HG03139 (cell line): ENCODE data around the gene PCDHGC4.

Experiments
- ATAC-seq: cut with Tn5 transposase; IDR thresholded peaks from one replicate; pipeline ENCODE4 v1.9.1; 2021; ENCODE audit not compliant: unreplicated experiment

The PCDHGC4 gene

GRCh38 chr5:141511771-141512325 lies 27.0 kb downstream of the PCDHGC4 start:
- no peak for ATAC-seq

GRCh38 chr5:141512390-141512910 lies 27.6 kb downstream of the PCDHGC4 start:
- no peak for ATAC-seq

- no peak for ATAC-seq
Observed at GRCh38 chr5:141512911-141513626, 28.2 kb downstream of the PCDHGC4 start.

DNA sequence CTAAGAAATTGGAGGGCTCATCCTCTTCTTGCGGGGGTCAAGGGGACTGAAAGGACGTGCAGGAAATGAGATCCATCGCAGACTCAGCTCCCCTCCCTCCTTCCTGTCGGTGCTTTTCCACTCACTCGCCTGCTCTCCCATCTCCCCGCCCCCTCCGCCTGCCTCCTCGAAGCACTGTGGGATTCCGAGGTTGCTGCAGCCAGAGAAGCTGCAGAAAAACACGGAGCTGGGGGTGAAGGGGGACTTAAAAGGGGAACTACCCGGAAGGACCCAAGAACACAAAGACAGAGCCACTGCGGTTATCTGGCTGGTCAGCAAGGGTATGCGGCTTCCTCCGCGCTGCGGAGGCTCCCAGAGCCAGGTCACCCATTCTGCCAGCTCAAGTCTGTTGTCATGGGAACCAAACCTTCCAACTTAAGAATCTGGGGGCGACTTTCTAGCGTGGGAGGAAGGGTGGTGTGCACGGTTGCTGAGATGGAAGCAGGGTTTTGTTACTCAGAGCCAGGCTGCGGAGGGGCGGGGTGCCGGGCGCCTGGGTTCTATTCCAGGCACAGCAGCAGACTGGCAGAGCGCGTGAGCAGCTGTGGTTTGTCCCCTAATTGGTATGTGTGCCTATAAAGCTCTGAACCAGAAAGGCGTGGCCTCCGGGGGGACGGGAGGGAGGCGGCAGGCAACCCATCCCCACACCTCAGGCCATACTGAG lies 28.9 kb downstream of the PCDHGC4 start:
- no peak for ATAC-seq

DNA sequence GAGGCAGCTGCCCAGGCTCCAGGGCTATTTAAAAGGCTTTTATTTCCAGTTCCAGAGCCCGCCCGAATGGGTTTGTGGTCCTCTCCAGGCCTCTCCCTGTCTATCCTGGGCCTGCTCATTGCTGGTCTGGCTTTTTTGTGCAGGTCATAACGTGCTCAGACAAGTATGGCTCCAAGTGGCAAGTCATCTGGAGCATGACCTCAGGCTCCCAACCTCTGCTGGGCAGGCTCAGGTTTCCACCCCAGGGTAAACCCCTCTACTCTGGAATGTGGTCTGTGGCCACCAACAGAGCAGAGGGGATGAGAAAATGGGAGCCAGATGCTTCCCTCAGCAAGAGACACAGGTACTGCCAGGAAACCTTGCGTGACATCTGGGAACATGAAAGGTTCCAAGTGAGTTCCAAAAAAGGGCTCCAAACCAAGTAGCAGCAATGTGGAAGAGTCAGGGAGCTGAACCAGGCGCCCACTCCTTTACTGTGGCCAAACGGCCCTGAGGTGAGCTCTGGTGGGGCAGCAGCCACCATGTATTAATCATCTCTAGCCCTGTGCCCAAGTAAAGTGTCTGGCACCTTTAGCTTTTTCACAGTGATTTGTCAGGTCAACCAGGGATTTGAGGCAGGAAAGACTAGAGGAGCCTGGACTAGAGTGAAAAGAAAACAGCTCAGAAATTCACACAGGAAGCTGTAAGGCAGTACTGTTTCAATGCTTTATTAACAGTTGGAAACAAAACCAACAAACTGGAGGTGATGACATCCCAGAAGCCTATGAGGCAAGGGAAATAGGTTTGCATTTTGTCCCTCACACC lies 29.7 kb downstream of the PCDHGC4 start:
- ATAC-seq: no peak

DNA sequence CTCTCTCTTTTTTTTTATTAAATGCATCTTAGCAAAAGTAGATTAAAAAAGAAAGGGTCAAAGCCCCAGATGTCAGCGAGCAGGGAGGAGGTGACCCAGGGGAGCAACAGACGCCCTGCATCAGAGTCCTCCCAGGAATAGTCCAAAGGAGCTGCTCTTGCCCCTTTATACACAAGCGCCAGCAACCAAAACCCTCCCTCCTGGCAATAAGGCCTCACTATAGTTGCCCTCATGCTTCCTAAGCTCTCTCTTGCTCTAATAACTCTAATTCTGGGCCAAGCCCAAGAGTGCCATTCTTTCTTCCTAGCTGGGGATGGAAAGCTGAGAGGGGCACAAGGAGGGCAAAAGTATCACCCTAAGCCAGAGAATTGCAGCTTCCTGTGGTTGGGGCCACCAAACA lies 30.3 kb downstream of the PCDHGC4 start:
- no peak for ATAC-seq

DNA sequence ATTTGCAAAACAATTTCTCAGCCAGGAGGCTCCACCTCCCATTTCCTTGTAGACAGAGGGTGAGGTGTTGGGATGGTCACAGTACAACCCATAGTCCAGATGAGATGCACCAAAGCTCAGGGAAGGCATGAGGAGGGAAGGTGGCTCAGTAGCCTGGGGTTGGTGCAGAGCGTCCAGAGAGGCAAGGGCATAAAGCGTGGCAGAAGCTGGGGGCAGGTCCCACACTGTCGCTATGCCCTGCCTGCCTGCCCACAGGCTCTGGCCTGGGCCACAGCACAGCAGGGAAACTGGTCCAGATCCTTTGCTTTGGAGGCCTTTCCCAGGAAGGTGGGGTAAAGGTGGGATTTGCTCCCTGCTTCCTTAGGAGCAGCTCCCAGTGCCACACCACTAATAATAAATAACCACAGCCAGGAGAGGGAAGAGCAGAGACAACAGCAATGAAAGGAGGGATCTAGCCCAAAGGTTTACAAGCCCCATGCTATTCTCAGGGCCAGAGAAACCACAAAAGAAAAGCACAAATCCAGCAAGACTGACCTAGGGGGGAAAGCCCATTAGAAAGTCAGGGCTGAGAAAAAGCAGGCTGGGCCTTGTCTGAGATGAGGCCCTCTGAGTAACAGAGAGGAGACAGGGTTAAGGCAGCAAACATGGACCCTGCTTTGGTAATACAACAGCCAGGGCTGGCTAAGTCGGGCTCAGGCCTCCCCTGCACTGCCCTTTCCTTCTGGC lies 31.3 kb downstream of the PCDHGC4 start:
- ATAC-seq: no peak

GRCh38 chr5:141516672-141517025 lies 31.8 kb downstream of the PCDHGC4 start:
- no peak for ATAC-seq

DNA sequence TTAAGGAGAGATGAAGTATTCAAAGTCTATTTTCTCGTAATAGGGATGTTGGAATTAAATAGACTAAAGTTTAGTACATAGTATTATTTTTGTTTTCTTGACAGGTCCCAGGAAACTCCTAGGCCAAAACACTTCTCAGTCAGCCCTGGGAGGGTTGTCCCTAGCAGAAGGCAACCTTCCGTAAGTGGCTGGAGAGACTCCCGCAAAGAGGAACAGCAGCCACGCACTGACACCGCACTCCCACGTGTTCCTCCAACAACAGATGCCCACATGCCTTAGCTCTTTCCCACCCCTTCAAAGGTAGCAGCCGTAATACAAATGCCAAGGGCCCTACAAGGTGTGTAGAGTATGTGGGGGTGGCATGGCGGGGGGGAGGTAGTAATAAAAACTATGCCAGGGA lies 32.5 kb downstream of the PCDHGC4 start:
- no peak for ATAC-seq

DNA sequence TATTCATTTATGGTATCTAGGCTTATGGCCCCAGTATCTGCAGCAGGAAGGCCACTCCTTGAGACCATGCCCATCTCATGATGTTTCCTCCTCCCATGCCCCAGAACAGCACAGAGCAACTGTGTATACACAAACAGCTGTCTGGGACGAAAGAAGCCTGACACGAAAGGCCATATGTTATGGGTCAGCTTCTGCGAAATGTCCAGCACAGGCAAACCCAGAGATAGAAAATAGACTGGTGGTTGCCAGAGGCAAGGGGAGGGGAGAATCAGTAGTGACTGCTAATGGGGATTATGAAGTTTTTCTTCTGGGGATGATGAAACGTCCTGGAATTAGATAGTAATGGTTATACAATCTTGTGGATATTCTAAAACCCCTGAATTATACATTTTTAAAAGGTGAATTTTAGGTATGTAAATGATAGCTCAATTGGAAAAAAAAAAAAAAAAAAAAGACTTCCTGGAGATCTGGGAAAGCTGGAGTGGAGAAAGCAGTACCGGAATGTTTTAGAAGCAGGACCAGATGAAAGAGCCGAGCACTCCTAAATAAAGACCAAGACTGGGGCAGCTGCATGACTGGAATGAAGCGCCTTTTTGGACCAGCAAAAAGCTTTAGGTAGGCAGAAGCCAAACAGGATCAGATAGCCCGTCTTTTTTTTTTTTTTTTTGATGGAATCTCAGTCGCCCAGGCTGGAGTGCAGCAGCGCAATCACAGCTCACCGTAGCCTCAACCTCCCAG lies 33.2 kb downstream of the PCDHGC4 start:
- ATAC-seq: no peak

- ATAC-seq: no peak
Observed at GRCh38 chr5:141518618-141519015, 33.8 kb downstream of the PCDHGC4 start.

GRCh38 chr5:141519605-141520565 lies 35.1 kb downstream of the PCDHGC4 start:
- no peak for ATAC-seq

- no peak for ATAC-seq
Observed at GRCh38 chr5:141521244-141521781, 36.5 kb downstream of the PCDHGC4 start.

GRCh38 chr5:141522301-141522700 lies 37.5 kb downstream of the PCDHGC4 start:
- ATAC-seq: no peak

- ATAC-seq: no peak
Observed at GRCh38 chr5:141523991-141524390, 39.2 kb downstream of the PCDHGC4 start.

GRCh38 chr5:141524604-141525597 lies 40.1 kb downstream of the PCDHGC4 start:
- ATAC-seq: peak; percentile 76

- no peak for ATAC-seq
Observed at GRCh38 chr5:141525653-141526052, 40.8 kb downstream of the PCDHGC4 start.
